ENCODE results near the gene ACAP2. TPM values are rescaled to one million over a fixed set of nuclear protein-coding genes. Genes with fewer than 3 reads are reported as not detected.

The ACAP2 gene
- total RNA-seq, 2 experiments from 2014 or later = 43.9 to 80.7 TPM

DNA sequence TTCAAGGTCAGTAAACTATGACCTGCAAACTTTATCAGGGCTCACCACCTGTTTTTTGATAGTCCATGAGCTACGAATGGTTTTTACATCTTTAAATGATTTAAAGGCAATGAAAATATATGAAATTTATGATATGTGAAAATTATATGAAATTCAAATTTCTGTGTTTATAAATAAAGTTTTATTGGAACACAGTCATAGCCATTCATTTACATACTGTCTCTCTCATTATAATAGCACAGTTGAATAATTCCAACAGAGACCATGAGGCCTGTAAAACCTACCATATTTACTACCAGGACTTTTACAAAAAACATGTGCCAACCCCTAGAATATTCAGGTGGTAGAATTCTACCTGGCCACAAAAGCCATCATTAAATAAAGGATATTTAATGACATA lies 107.9 kb downstream of the ACAP2 start:
- Histone ChIP-seq H3K27ac (ENCODE audit: low read depth, low read length, poor library complexity, severe bottlenecking) (no peak overlapping the region), H3K4me1 (ENCODE audit: insufficient read depth, low read length, poor library complexity, severe bottlenecking) (no peaks in the 10 kb centered on the region), H3K9me2 (ENCODE audit: insufficient read depth, low read length) (no peaks in the 10 kb centered on the region), H3K36me3 (ENCODE audit: insufficient read depth, low read length) (peaks cover 52% of the 10 kb centered on the region), H3K4me3 (ENCODE audit: low read depth, low read length, poor library complexity, severe bottlenecking) (no peak overlapping the region), H3K79me2 (ENCODE audit: insufficient read depth, low read depth, low read length) (no peaks in the 10 kb centered on the region), H4K20me1 (ENCODE audit: insufficient read depth, low read length) (no peaks in the 10 kb centered on the region), H3K4me2 (ENCODE audit: low read length) (no peak overlapping the region), H3K9me3 (ENCODE audit: low read length) (no peaks in the 10 kb centered on the region), H2AFZ (ENCODE audit: low read length) (no peak overlapping the region)
- ChIA-PET POLR2A (interaction anchor here (0.7 to 1.0 kb wide), 3 partner anchors 32 to 105 kb away, joined by 3 read pairs; no protein-coding TSS in a partner anchor), CTCF (ENCODE audit: unreplicated experiment) (no interaction called here)
- intact Hi-C loops (cut with micrococcal nuclease; ENCODE audit: unreplicated experiment) = no loop called here
- BruUV-seq (replicated peaks) = no TSS peak
- DNase-seq (ENCODE audit: low spot score) = no peak
- TF ChIP-seq, protein P1, sequence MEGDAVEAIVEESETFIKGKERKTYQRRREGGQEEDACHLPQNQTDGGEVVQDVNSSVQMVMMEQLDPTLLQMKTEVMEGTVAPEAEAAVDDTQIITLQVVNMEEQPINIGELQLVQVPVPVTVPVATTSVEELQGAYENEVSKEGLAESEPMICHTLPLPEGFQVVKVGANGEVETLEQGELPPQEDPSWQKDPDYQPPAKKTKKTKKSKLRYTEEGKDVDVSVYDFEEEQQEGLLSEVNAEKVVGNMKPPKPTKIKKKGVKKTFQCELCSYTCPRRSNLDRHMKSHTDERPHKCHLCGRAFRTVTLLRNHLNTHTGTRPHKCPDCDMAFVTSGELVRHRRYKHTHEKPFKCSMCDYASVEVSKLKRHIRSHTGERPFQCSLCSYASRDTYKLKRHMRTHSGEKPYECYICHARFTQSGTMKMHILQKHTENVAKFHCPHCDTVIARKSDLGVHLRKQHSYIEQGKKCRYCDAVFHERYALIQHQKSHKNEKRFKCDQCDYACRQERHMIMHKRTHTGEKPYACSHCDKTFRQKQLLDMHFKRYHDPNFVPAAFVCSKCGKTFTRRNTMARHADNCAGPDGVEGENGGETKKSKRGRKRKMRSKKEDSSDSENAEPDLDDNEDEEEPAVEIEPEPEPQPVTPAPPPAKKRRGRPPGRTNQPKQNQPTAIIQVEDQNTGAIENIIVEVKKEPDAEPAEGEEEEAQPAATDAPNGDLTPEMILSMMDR (conservative IDR thresholded peaks at IDR 0.05; ENCODE audit: low read length) = no peak
- TF ChIP-seq EZH2phosphoT487 (IDR thresholded peaks at IDR 0.05; ENCODE audit: borderline replicate concordance, low read depth, low read length) = no peak

DNA sequence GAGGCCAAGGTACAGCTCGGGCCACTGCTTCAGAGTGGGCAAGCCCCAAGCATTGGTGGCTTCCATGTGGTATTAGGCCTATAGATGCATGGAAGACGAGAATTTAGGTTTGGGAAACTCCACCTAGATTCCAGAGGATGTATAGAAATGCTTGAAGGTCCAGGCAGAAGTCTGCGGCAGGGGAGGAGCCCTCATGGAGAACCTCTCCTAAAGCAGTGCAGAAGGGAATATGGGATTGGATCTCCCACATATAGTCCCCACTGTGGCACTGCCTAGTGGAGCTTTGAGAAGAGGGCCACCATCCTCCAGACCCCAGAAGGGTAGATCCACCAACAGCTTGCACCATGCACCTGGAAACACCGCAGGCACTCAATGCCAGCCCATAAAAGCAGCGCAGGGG lies 123.8 kb downstream of the ACAP2 start:
- peaks cover 60% of the 10 kb centered on the region for H3K36me3 ChIP-seq (ENCODE audit: insufficient read depth, low read length)
- no peaks in the 10 kb centered on the region for H3K9me2 ChIP-seq (ENCODE audit: insufficient read depth, low read length)
- H3K4me2 ChIP-seq (ENCODE audit: low read length) = no peak overlapping the region
- no peak overlapping the region for H3K27ac ChIP-seq (ENCODE audit: low read depth, low read length, poor library complexity, severe bottlenecking)
- CTCF ChIA-PET (ENCODE audit: unreplicated experiment) = no interaction called here
- TF ChIP-seq, protein P1 (conservative IDR thresholded peaks at IDR 0.05; ENCODE audit: low read length) = no peak
- TF ChIP-seq EZH2phosphoT487 (IDR thresholded peaks at IDR 0.05; ENCODE audit: borderline replicate concordance, low read depth, low read length) = no peak
- peaks cover 25% of the 10 kb centered on the region; the same call in 1 of the 2 replicates for H3K9me3 ChIP-seq (ENCODE audit: low read length)
- intact Hi-C loops (cut with micrococcal nuclease; ENCODE audit: unreplicated experiment) = no loop called here
- no peak overlapping the region for H3K4me3 ChIP-seq (ENCODE audit: low read depth, low read length, poor library complexity, severe bottlenecking)
- BruUV-seq (replicated peaks) = no TSS peak
- no peak overlapping the region for H2AFZ ChIP-seq (ENCODE audit: low read length)
- DNase-seq (ENCODE audit: low spot score) = peak; percentile 33
- no peaks in the 10 kb centered on the region for H3K4me1 ChIP-seq (ENCODE audit: insufficient read depth, low read length, poor library complexity, severe bottlenecking)
- no peaks in the 10 kb centered on the region for H4K20me1 ChIP-seq (ENCODE audit: insufficient read depth, low read length)
- H3K79me2 ChIP-seq (ENCODE audit: insufficient read depth, low read depth, low read length) = no peaks in the 10 kb centered on the region
- POLR2A ChIA-PET = interaction anchor here (0.8 kb wide), 1 partner anchor 31 kb away, joined by 3 read pairs; no protein-coding TSS in a partner anchor

- Histone ChIP-seq H3K4me1 (ENCODE audit: insufficient read depth, low read length, poor library complexity, severe bottlenecking) (no peaks in the 10 kb centered on the region), H3K9me3 (ENCODE audit: low read length) (no peaks in the 10 kb centered on the region), H2AFZ (ENCODE audit: low read length) (no peak overlapping the region), H3K36me3 (ENCODE audit: insufficient read depth, low read length) (peaks cover 2% of the 10 kb centered on the region), H4K20me1 (ENCODE audit: insufficient read depth, low read length) (no peaks in the 10 kb centered on the region), H3K79me2 (ENCODE audit: insufficient read depth, low read depth, low read length) (no peaks in the 10 kb centered on the region), H3K27ac (ENCODE audit: low read depth, low read length, poor library complexity, severe bottlenecking) (no peak overlapping the region), H3K4me3 (ENCODE audit: low read depth, low read length, poor library complexity, severe bottlenecking) (no peak overlapping the region), H3K9me2 (ENCODE audit: insufficient read depth, low read length) (no peaks in the 10 kb centered on the region), H3K4me2 (ENCODE audit: low read length) (no peak overlapping the region)
- ChIA-PET POLR2A (interaction anchor here (1.0 to 1.8 kb wide), 3 partner anchors 11 to 25 kb away, joined by 3 to 4 read pairs (median 4); no protein-coding TSS in a partner anchor), CTCF (ENCODE audit: unreplicated experiment) (no interaction called here)
- BruUV-seq (replicated peaks) = no TSS peak
- intact Hi-C loops (cut with micrococcal nuclease; ENCODE audit: unreplicated experiment) = no loop called here
- no peak for TF ChIP-seq EZH2phosphoT487 (IDR thresholded peaks at IDR 0.05; ENCODE audit: borderline replicate concordance, low read depth, low read length)
- TF ChIP-seq, protein P1 (conservative IDR thresholded peaks at IDR 0.05; ENCODE audit: low read length) = no peak
- DNase-seq (ENCODE audit: low spot score) = no peak
These were observed 130.1 kb downstream of the ACAP2 start for GRCh38 chr3:195312714-195313113.

Measured in OCI-LY7 (cell line).